Progenitor cell of endocrine pancreas (in vitro differentiated cells): ENCODE data around the gene MYO9A. TPM values are rescaled to one million over a fixed set of nuclear protein-coding genes. Genes with fewer than 3 reads are reported as not detected.
"Not testable (repeated sequence)": the region's sequence is repeated elsewhere in the genome, so short reads cannot be mapped to it uniquely, and the experiment has no call there.

ENCODE experiments used
- DNase-seq: peaks from one replicate; pipeline ENCODE4 v3.0.0; 2021; ENCODE audit warnings: low spot score; ENCODE audit not compliant: unreplicated experiment
- H3K27ac Mint-ChIP-seq: 2 replicates; pipeline ENCODE4 v1.8.0; 2021; ENCODE audit warnings: mild to moderate bottlenecking, moderate library complexity, mixed read lengths
- H3K27me3 Mint-ChIP-seq: 2 replicates; pipeline ENCODE4 v1.8.0; 2021; ENCODE audit warnings: mixed read lengths
- H3K36me3 Mint-ChIP-seq: 2 replicates; pipeline ENCODE4 v1.8.0; 2022; ENCODE audit warnings: mixed read lengths; ENCODE audit not compliant: insufficient read depth
- H3K4me1 Mint-ChIP-seq: 2 replicates; pipeline ENCODE4 v1.8.0; 2021; ENCODE audit warnings: low read depth, mixed read lengths
- H3K4me3 Mint-ChIP-seq: 2 replicates; pipeline ENCODE4 v1.8.0; 2021; ENCODE audit warnings: low read depth, mild to moderate bottlenecking, moderate library complexity, mixed read lengths
- H3K9me3 Mint-ChIP-seq: 2 replicates; pipeline ENCODE4 v1.8.0; 2021; ENCODE audit warnings: low read depth, mixed read lengths
- CTCF ChIP-seq: fragments of 200-600 bp; sonication (generic); IDR thresholded peaks from one replicate; pipeline ENCODE4 v1.5.0; 2021; ENCODE audit warnings: antibody characterized with exemption, mild to moderate bottlenecking; ENCODE audit not compliant: unreplicated experiment
- total RNA-seq: library from RNA; stranded (reverse); gene quantifications from 2 replicates; pipeline ENCODE4 v1.2.1, GENCODE V29; 2021

Gene MYO9A
- total RNA-seq, 1 donor from 2014 or later: 32.0 TPM

- peaks cover 12% of the 10 kb centered on the region for H3K36me3 Mint-ChIP-seq
- no peaks in the 10 kb centered on the region for H3K27me3 Mint-ChIP-seq
- no peak for DNase-seq
- H3K27ac Mint-ChIP-seq: no peak overlapping the region
- H3K4me3 Mint-ChIP-seq: no peak overlapping the region
- peaks cover 8% of the 10 kb centered on the region for H3K9me3 Mint-ChIP-seq
- H3K4me1 Mint-ChIP-seq: no peaks in the 10 kb centered on the region
- no peak for TF ChIP-seq CTCF
Observed at GRCh38 chr15:72021604-72022003, 96.3 kb downstream of the MYO9A start.

- no peak for TF ChIP-seq CTCF
- Mint-ChIP-seq H3K27me3 (no peaks in the 10 kb centered on the region), H3K4me3 (no peak overlapping the region), H3K36me3 (peaks cover 12% of the 10 kb centered on the region), H3K9me3 (peaks cover 8% of the 10 kb centered on the region), H3K27ac (no peak overlapping the region), H3K4me1 (no peaks in the 10 kb centered on the region)
- DNase-seq: no peak
Observed at GRCh38 chr15:72020799-72021198, 97.2 kb downstream of the MYO9A start.

GRCh38 chr15:72014555-72014954 lies 103.4 kb downstream of the MYO9A start:
- not testable (repeated sequence) for H3K27ac Mint-ChIP-seq, H3K36me3 Mint-ChIP-seq, DNase-seq, H3K4me3 Mint-ChIP-seq, H3K9me3 Mint-ChIP-seq, H3K27me3 Mint-ChIP-seq
- peaks cover 18% of the 10 kb centered on the region for H3K4me1 Mint-ChIP-seq

- no peaks in the 10 kb centered on the region for H3K9me3 Mint-ChIP-seq
- no peaks in the 10 kb centered on the region for H3K36me3 Mint-ChIP-seq
- no peaks in the 10 kb centered on the region for H3K27me3 Mint-ChIP-seq
- no peak overlapping the region for H3K4me3 Mint-ChIP-seq
- no peak for DNase-seq
- H3K27ac Mint-ChIP-seq: no peak overlapping the region
- H3K4me1 Mint-ChIP-seq: peaks cover 22% of the 10 kb centered on the region
- TF ChIP-seq CTCF: no peak
Observed at GRCh38 chr15:72013703-72014102, 104.2 kb downstream of the MYO9A start.

GRCh38 chr15:72011302-72011942 lies 106.5 kb downstream of the MYO9A start:
- H3K27ac Mint-ChIP-seq: no peak overlapping the region
- TF ChIP-seq CTCF: no peak
- DNase-seq: no peak
- peaks cover 27% of the 10 kb centered on the region for H3K4me1 Mint-ChIP-seq
- no peaks in the 10 kb centered on the region for H3K9me3 Mint-ChIP-seq
- no peak overlapping the region for H3K4me3 Mint-ChIP-seq
- no peaks in the 10 kb centered on the region for H3K27me3 Mint-ChIP-seq
- no peaks in the 10 kb centered on the region for H3K36me3 Mint-ChIP-seq

GRCh38 chr15:72009222-72009621 lies 108.7 kb downstream of the MYO9A start:
- Mint-ChIP-seq H3K4me1 (peaks cover 31% of the 10 kb centered on the region), H3K27ac (peak overlapping the region; percentile 95), H3K36me3 (no peaks in the 10 kb centered on the region), H3K4me3 (peak overlapping the region; percentile 27), H3K27me3 (no peaks in the 10 kb centered on the region), H3K9me3 (no peaks in the 10 kb centered on the region)
- peak; percentile 33 for DNase-seq
- no peak for TF ChIP-seq CTCF
